ENCODE measurements around the gene RHCG.

The RHCG gene

DNA sequence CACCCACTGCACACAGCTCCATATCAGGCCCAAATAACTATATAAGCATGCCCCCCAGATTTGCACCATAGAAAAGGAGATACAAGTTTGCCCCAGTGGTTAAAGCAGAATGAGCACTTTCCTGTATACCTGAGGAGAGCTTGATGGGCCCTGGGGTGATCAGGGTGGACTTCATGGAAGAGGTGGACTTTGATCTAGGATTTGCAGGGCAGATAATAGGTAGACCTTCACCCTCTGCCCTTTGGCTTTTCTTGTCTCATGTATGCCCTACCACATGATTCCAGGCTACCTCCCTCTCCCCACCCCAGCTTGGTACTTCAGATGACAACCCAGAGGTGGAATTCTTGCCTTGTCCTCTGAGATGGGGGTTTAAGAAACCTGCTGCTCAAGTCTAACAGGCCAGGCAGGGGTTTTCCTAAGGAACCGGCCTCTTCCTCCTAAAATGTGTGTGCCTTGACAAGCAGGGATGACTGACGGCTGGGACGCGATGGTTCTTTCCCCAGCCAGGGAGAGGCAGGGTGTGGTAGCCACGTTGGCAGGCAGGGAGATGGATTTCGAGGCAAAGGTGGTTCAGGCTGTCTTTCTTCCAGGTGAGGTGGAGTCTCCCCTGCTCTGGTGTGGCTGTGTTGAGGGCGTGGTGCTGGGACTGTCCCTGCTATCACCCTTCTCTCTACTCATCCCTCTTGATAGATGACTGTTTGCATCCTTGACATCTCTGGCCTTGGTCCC, 6.6 kb upstream of the RHCG start:
- DNase-seq = no peak

DNA sequence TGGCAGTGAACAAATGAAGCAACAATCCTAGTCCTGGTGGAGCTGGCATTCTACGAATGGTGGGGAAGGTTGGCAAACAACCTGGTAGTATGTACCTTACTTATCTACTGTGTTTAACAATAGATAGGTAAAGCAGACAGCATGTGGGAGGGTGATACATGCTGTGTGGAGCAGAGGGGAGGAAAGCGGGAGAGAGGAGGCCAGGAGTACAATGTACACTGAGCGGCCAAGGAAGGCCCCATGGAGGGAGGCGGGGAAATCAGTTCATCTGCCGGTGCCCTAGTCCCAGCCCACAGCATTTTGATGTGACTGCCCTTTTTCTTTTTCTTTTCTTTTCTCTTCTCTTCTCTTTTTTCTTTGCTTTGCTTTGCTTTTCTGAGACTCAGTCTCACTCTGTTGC, 5.3 kb upstream of the RHCG start:
- peak; percentile 3 for DNase-seq

DNA sequence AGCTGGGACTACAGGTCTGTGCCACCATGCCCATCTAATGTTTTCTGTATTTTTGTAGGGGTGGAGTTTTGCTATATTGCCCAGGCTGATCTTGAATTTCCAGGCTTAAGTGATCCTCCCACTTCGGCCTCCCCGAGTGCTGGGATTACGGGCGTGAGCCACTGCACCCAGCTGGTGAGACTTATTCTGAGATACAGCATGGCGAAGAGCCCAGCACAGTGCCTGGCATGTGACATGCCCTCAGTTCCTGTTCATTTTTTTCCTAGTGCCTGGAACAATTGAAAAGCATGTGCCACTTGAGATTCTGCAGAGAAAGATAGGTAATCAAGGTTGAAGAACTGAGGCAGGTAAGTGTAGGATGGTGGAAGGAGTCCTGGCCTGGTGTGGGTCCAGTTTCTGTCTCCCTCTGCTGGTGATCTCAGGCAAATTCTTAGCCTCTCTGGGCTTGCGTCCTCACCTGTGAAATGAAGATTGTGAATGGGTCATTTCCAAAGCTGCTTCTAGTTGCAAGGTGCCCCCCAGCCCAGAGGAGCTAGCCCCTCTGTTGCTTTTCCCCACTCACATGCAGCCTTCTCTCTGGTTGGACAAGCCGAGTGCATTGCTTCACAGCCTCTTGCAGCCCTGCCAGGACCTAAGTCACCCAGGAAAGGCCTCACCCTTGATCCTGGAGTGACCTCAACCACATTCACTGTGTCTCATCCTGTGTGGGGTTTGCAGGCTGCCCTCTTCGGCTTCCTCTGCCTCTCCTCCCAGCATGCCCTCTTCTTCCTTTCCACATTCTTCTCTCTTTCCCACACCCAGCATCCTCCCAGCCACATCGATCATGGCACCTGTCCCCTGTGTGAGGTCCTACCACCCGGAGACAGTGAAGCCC, 4.3 kb upstream of the RHCG start:
- peak; percentile 49 for DNase-seq

DNA sequence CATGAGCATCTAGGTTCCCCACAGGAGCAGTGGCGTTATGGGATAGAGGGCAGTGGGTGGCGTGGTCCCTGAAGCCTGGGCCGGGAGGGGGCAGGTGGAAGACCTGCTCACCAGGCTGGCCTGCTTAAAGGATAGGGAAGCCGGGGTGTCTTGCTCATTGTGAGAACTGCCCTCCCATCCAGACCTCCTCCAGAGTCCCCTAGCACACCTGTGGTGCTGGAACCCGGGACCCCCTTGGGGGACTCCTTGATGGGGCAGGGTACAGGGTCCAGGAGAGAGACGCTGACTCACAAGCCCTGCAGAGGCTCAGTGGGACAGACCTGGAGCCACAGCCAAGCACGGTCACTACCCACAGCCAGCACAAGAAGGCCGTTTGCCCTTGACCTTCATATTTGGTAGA, 2.8 kb upstream of the RHCG start:
- peak; percentile 28 for DNase-seq

DNA sequence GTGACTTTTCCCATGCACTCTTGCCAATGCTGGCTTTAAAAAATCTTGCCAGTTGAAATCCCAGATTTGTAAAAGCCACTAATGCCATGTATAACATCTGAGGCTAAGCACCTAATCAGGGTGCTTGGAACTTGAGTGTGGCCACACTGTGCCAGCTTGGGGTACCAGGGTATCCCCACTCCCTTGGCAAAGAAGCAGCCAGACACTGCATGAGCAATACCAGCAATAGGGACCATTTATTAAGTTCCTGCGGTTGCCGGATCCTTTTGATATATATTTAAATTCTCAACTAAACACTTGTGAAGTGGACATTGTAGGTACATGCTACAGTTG, 2.2 kb upstream of the RHCG start:
- peak; percentile 15 for DNase-seq

DNA sequence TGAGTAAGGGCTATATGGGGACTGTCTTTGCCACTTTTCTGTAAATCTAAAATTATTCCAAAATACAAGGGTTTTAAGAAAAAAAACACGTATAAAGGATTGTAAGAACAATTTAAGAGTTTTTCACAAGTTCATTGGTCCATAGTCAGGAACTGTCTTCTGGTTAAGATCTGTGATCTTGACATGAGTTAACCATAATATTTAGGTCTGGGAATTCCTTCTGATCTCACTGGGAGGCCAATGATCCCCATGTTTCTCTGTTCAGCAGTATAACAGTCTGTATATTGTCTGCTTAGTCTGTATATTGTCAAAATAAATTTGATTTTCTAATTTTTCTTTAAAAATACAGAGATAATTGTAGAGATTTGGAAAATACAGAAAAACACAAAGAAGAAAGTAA, 848 bp upstream of the RHCG start:
- DNase-seq = no peak

DNA sequence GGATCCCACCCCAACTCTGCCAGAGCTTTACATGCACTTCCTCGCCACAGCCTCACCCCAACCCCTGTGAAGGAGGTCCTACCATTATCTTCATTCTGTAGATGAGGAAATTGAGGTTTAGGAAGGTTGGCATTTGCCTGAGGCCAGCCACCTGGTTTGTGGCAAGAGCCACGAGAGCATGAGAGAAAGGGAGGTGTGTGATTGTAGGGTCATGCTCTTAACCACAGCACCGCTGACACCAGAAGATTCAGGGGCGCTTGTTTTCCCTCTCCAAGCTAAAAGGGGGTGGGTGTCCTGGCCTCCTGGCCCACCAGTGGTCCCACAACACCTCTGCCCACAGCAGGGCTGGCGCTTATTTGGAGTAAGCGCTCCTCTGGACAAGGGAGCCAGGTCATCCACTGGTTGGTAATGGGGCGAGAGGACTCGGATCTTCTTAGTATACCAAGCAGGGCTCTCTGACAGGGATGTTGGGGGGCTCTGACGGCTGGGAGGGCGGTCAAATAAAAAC, 691 bp downstream of the RHCG start:
- peak; percentile 45 for DNase-seq

DNA sequence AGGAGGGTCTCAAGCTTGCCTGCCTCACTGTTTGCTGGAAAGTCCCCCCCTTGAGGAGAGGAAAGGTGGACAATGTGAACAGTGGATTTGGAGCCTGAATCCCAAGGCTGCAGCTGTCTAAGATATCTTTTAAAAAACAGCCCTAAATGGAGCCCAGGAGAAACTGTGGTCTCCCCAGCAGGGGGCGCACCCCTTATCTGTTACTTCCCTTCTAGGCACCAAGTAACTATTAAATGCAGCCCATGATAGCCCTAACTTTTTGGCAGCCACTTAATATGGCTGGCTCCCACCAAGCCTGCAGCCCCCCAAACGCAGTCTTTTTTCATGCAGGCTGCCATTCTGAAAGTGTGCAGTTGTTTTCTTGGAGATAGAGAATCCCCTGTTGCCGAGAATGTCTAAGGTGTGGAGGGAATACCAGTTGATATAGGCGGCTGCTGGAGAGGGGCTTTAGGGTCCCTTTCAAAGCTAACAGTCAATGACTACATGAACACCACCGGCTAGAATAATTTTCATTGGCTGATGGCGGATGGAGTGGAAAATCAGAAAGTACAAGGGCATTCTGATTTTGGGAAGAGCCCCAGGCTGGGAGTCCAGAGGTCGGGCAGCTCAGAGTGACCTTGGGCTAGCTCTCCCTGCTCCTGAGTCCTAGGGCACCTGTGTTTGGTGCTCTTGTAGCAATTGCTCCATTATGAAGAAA, 1.3 kb downstream of the RHCG start:
- DNase-seq = peak; percentile 76

DNA sequence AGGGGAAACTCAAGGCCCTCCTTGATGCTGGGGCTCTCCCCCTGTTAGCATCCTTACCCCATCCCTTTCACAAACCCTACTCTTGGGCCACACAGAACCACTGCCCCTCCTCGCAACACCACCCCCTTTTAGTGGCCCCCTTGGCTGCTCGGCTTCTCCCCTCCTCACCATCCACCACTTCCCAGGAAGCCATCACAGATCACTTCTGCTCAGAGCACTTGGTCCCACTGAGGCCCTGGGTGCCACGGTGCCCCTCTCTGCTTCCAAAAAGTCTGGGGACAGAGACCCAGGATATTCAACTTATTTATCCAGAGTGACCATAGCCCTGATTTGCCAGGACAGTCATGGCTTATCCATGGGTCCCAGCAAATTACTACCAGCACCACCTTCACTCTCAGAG, 2.4 kb downstream of the RHCG start:
- DNase-seq = no peak

DNA sequence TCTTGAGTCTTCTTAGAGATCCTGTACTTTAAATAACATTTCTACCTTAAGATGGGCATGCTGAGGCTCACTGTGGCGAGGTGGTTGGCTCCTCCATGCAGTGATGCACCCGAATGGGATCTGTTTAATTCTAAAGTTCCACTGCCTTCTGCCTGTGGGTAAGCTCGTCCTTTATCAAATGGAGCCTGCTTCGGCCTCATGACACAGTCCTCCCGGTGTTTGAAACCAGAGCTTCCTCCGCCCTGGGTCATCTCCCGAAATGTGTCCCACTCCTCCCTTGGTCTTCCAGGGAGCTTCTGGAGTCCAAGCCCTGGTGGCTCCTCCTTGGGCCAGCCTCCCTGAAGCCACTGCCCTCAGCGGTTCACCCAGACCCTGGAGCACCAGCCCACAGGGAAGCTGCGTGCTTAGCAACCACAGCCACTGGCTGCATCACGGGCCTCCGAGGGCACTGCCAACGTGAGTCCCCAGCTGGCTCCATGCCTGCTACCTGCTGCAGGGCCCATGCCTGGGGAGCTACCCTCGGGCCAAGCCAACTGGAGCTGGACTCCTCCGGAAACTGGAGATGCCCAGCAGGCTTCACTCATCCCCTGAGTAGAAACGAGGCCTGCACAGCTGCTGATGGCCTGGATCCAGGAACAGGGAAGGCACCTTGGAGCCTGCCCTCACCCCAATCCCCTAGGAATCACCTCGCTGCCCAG, 3.3 kb downstream of the RHCG start:
- DNase-seq = peak; percentile 36

DNA sequence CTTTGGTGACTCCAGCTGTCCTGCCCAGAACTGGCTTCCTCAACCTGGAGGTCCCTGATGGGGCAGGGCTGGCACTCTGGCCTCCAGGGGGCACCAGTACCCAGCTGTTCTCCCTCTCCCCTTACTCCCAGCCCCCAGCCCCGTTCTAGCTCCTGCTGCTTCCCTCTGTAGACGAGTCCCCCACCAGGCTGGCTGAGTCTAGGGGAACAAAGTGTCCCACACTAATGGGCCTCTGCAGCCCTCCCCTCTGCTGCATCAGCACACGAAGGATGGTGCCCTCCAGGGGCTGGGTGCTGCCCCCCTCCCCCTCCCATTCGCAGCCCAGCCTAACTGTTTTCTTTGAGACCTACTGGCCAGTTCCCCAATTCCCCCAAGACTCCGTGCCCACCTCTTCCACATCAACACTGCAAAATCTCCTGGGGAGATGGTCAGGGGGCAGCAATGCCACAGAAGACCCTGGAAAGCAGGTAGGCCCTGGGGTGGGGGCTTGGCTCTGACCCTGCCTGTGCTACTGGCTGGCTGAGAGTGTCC, 4.2 kb downstream of the RHCG start:
- no peak for DNase-seq

DNA sequence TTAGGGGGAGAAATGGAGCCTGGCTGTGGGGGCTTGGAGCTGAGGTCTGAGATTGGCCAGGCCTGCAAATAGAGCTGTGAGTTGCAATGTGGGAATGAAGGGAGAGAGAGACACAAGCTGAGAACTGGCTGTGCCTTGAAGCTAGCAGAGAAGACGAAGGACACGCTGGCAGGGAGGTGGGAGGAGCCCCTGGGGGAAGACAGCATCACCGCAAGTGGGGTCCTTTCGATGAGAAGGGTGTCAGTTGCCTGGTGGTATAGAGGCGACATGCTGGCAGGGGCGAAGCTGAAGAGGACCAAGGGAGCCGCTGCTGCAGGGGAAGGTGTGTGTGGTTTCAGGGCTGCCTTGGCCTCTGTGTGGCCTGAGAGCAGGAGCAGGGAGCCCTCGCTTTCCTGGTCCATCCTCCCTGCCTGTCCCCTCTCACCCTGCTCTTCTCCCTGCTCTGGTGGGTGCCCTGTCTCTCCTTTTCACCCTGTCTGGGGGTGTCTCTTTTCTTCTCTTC, 5.5 kb downstream of the RHCG start:
- DNase-seq = no peak

DNA sequence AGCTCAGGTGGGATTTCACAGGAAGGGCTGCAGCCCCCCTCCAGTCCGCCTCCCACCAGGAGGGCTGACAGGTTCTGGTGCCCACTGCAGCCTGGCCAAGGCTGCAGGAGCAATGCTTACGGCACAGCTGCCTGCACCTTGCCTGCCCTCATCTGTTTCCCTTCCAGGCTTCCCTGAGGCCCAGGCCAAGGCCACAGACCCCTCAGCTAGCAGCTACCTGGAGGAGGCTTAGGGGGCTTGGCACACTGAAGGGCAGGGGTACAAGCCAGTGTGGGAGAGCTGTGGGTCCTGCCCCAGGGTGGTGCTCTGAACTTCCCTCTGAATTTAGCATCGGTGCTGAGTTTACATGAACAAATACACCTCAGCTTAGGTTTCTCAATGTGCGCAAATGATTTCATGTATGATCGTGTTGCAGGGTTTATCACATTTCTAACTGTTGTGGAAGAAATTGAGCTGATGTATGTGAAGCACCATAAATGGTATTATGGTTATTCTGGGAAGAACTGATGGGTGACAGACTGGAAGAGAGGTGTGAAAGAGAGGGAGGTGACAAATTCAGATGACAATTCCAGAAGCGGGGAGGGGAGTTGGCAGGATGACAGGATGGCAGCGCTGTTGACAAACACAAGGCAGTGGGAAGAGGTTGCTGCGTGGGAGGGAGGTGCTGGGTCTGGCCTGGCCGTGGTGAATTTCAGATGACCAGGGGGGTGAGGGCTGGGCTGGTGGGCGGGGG, 6.1 kb downstream of the RHCG start:
- DNase-seq = no peak

DNA sequence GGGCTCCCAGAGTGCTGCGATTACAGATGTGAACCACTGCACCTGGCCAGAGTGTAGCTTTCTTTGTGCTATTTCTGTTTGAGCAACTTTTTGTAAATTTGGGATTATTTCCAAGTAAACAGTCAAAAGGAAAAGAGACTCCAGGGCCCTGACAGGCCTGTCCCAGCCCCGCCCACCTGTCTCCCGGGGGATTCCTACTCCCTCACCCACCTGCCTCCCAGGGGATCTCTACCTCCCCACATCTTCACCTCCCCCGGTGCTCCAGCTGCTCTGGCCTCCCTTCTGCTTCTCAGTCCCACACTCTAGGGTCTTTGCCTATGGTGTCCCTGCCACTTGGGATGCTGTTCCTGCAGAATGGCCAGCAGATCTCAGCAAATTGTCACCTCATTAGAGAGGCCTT, 7.0 kb downstream of the RHCG start:
- DNase-seq = no peak

DNA sequence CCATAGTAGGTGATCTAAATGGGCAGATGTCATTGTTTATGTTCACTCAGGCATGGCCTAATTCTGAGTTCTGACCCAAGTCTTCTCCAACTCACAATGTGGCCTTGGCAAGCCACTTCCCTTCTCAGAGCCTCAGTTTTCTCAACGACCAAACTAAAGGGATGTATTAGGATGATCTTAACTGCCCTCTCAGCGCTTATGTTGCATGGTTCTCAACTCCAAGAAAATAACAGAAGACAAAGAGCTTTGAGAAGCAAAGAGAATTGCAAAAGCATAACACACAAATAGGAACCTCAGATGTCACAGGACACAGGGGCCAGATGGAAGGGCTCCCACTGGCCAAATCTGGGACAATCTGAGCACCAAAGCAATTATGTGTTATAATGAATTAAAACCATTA, 8.6 kb downstream of the RHCG start:
- no peak for DNase-seq

DNA sequence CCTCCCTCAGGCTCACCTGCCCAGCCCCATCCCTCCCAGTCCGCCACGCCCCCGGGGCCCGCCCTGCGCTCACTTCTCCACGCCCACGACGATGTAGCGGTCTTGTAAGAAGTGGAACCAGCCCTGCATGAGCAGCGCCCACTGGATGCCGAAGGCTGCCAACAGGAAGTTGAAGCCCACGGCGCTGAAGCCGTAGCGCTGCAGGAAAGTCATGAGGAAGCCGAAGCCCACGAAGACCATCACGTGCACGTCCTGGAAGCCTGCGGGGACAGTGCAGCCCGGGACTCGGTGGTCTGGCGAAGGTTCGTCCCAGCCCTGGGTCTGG, 9.7 kb downstream of the RHCG start:
- peak; percentile 70 for DNase-seq

DNA sequence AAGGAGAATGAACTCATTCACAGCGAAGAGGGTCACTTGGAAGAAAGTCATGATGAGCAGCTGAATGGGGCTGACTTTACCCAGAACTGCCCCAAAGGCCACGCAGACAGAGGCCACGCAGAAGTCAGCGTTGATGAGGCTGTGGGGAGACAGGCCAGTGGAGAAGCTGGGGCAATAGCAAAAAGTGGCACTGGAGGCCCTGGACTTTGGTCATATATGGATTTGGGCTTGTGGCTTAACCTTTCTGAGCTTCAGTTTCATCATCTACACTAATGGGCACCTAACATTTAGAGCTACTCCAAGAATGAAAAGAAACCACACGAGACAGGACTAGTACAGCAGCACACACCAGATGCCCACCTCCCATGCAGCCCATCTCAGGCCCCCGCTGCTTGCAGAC, 13.3 kb downstream of the RHCG start:
- no peak for DNase-seq

DNA sequence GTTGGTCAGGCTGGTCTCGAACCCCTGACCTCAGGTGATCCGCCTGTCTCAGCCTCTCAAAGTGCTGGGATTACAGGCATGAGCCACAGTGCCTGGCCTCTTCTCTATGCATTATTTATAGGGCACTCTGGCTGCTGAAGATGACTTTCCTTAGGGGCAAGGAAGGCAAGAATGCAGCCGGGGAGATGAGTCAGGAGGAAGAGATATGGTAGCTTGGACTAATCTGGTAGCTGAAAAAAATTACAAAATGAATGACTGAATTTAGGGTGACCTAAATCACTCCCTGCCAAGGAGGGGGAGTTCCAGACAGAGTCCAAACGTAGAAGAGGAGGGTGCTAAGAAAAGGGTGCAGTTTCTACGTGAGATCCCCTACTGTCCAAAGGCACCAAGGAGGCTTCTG, 14.2 kb downstream of the RHCG start:
- no peak for DNase-seq

DNA sequence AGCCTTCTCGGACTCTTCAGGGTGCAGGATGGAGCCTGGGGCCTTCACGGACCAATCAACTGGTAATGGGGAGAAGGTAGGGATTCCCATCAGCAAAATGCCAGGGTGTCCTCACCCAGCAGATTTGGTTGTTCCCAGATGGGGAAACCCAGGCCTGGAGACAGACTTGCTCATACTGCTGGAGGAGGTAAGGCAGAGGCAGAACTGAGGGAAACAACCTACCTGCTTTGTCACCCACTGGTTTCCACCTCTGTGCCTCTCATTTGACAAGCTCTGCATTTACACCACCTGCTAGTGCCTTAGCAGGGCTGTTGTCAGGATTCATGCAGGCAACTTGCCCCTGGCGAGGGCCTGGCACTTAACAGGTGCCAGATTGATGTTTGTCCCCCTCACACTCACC, 15.9 kb downstream of the RHCG start:
- no peak for DNase-seq

DNA sequence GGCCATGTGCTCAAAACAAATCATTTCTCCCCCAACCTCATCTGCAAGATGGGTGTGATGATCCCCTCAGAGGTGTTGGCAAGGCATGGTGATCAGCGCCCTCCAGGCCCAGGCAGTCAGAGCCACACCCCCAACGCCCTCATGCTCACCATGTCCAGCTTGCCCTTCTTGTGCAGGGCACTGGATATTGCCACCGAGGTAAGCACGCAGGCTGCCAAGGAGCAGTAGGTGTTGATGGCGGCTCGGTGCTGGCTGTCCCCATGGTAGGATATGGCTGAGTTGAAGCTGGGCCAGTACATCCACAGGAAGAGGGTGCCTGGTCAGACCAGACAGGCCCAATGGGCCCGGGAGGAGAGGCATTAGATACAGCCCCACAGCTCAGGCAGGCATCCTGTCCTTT, 17.2 kb downstream of the RHCG start:
- no peak for DNase-seq

DNA sequence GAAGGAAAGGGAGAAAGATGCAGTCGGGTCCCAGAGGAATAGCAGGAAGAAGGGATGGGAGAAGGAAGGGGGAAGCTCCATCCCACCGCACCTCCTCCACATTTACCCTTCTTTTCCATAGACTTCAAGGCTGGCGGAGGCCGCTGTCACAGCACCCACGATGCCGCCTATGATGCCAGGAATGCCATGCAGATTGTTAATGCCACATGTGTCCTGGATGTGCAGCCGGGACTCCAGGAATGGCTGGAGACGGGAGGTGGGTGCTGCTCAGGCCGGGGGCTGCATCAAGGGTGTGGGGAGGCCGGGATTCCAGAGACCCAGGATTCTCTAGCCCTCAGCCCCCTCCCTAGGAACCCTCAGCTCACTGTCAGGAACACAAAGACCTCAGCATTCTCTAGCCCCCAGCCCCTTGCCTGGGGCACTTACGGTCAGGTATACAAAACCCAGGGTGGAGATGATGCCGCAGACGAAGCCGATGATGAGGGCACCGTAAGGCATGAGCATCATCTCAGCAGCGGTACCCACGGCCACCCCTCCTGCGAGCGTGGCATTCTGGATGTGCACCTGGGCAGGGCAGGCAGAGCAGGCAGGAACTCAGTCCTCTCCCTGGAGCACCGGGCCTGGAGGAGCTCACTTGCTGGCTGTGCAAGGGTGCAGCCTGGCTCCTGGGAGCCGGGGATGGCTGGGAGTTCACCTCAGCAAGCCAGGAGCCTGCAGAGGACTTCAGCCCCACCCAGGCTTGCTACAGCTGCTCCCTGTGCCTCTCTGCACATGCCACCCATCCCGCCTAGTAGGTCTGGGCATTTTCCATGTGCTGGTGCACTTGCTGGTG, 18.8 kb downstream of the RHCG start:
- DNase-seq = no peak
